Sigmoid colon (tissue), 7 donors: ENCODE measurements around the gene MCEE. TPM values are rescaled to one million over a fixed set of nuclear protein-coding genes. Genes with fewer than 3 reads are reported as not detected.

Experiments
- DNase-seq: peaks from one replicate; pipeline ENCODE4 v3.0.0-alpha.2; 2019
- H3K27ac ChIP-seq, 4 donors: fragments of 200-600 bp; sonication (generic); one replicate each; pipeline ENCODE4 v1.5.1; 2016 to 2019; ENCODE audit warnings: mild to moderate bottlenecking in 1 of 4
- H3K27me3 ChIP-seq, 3 donors: fragments of 200-600 bp; sonication (generic); one replicate each; pipeline ENCODE4 v1.5.1; 2019; ENCODE audit warnings: mild to moderate bottlenecking in 1 of 3
- H3K36me3 ChIP-seq, 4 donors: fragments of 200-600 bp; sonication (generic); one replicate each; pipeline ENCODE4 v1.5.1; 2016 to 2019
- H3K4me1 ChIP-seq, 4 donors: fragments of 200-600 bp; sonication (generic); one replicate each; pipeline ENCODE4 v1.5.1; 2017 to 2019
- H3K4me3 ChIP-seq, 4 donors: fragments of 200-600 bp; sonication (generic); one replicate each; pipeline ENCODE4 v1.5.1; 2017 to 2019; ENCODE audit warnings: mild to moderate bottlenecking in 2 of 4, moderate library complexity in 1 of 4
- H3K9me3 ChIP-seq, 4 donors: fragments of 200-600 bp in 3 of 4; sonication (generic) in 3 of 4; one replicate each; pipeline versions ENCODE4 v1.5.1 to v1.6.1; 2013 to 2019
- EP300 ChIP-seq, 4 donors: sonication (generic); formaldehyde crosslinking; IDR thresholded peaks; one replicate each; pipeline ENCODE4 v1.6.1; 2017; ENCODE audit warnings: antibody characterized with exemption in 4 of 4
- POLR2A ChIP-seq, 2 donors: fragments of 450-650 bp; IDR thresholded peaks; one replicate each; pipeline ENCODE4 v1.6.1; 2016; ENCODE audit warnings: antibody characterized with exemption in 2 of 2, mild to moderate bottlenecking in 2 of 2, moderate library complexity in 2 of 2
- POLR2AphosphoS5 ChIP-seq, 4 donors: sonication (generic); formaldehyde crosslinking; IDR thresholded peaks; one replicate each; pipeline ENCODE4 v1.6.1; 2017; ENCODE audit warnings: antibody characterized with exemption in 4 of 4
- WGBS, 2 donors: extraction: QIAGEN DNeasy Blood & Tissue Kit; methylation state at CpG; one replicate each; pipeline ENCODE4 v1.1.7; 2013; 5-methylcytosine and 5-hydroxymethylcytosine counted together
- intact Hi-C: fragments of 100-400 bp; cut with DNase I; formaldehyde crosslinking; loops from one replicate; pipeline ENCODE4 v1.15.1; 2023
- polyA plus RNA-seq, 3 donors: library from polyadenylated mRNA; stranded (reverse); fragments of 200-250 nt; gene quantifications; one replicate each; pipeline ENCODE4 v1.2.3, GENCODE V29; 2013
- total RNA-seq, 4 donors: library from RNA; depleted of rRNA; stranded (reverse); fragments of >200 nt; gene quantifications; one replicate each; pipeline ENCODE4 v1.1.0, GENCODE V29; 2016
- TF ChIP-seq, protein P1 (sequence below), 4 experiments: fragments of 450-650 bp in 3 of 4; fragments of 200-600 bp in 1 of 4; IDR thresholded peaks; one replicate each; pipeline ENCODE4 v1.5.1; 2016 to 2019; ENCODE audit warnings: antibody characterized with exemption in 4 of 4, mild to moderate bottlenecking in 3 of 4, moderate library complexity in 2 of 4
- donor health status: healthy with polysubstance abuse.
- donor health status: Bipolar disorder and iron deficiency.
- donor health status: healthy.

The MCEE gene
- total and polyA plus RNA-seq, 7 donors = 8.1 to 46.2 (median 18.8) TPM

DNA sequence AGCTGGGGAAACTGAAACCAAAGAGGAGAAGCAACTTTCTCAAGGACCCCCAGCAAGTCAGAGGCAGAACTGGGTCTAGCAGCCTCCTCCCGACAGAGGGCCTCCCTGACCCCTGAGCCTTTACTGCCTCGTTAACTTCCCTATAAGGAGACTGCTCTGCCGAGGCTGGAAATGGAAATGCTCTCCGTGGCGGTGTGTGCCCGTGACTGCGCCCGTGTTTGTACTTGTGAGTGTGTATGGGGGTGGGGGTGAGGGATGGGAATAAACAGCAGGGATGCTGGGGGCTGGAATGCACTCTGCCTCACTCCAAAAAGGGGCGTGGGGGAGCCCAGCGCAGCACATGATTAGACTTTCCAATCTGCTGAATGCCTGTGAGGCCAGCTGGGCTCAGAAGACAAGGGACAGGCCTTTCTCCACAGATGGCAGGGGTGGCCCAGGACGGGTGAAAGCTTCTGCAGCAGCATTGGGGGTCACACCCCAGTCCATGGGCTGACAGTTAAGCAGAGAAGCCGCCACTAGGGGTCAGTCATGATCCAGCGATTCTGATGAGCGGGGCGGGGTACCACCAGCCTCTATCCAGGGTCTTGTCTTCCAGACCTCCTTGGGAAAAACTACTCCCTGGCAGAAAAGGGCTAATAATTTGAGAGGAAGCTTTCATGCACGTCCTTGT, 27.2 kb upstream of the MCEE start:
- Histone ChIP-seq H3K27me3 (no peaks in the 10 kb centered on the region), H3K4me1 (peaks cover 0 to 15% (median 11%) of the 10 kb centered on the region in 4 donors), H3K27ac (peak overlapping the region in 3 of 4 donors; percentile 65 to 77 (median 70)), H3K9me3 (no peaks in the 10 kb centered on the region), H3K36me3 (no peaks in the 10 kb centered on the region), H3K4me3 (peak overlapping the region; percentile 10 to 42 (median 32))
- intact Hi-C loops = no loop called here
- WGBS, 2 donors = 6 to 9% methylated on average over 16 of the region's 16 CpGs
- TF ChIP-seq, protein P1, sequence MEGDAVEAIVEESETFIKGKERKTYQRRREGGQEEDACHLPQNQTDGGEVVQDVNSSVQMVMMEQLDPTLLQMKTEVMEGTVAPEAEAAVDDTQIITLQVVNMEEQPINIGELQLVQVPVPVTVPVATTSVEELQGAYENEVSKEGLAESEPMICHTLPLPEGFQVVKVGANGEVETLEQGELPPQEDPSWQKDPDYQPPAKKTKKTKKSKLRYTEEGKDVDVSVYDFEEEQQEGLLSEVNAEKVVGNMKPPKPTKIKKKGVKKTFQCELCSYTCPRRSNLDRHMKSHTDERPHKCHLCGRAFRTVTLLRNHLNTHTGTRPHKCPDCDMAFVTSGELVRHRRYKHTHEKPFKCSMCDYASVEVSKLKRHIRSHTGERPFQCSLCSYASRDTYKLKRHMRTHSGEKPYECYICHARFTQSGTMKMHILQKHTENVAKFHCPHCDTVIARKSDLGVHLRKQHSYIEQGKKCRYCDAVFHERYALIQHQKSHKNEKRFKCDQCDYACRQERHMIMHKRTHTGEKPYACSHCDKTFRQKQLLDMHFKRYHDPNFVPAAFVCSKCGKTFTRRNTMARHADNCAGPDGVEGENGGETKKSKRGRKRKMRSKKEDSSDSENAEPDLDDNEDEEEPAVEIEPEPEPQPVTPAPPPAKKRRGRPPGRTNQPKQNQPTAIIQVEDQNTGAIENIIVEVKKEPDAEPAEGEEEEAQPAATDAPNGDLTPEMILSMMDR (IDR thresholded peaks at IDR 0.05) = peak; percentile 19 to 70 (median 51)
- no peak for TF ChIP-seq POLR2AphosphoS5 (IDR thresholded peaks at IDR 0.05)
- peak; percentile 76 for DNase-seq

DNA sequence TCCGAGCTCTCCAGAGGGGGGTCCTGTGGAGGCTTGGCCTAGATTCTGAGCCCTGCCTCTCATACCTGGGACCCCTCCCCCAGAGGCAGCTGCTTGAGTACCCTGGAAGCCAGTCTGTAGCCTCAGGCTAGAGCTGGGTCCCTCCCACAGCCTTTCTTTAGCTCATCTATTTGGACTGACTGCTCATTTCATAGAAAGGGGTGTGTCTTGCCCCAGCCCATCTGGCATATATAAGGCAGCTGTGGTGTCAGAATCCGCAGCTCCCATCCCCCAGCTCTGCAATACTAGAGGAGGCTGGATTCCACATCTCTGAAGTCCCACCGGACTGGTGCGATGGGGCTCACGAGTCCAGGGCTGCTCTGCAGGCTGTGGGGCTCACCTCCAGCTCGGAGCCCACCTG, 26.5 kb upstream of the MCEE start:
- no peak for TF ChIP-seq EP300 (IDR thresholded peaks at IDR 0.05)
- peak in 3 of 4 donors; percentile 21 to 46 (median 30) for TF ChIP-seq POLR2AphosphoS5 (IDR thresholded peaks at IDR 0.05)
- Histone ChIP-seq H3K9me3 (no peaks in the 10 kb centered on the region), H3K27ac (peak overlapping the region in 3 of 4 donors; percentile 65 to 77 (median 70)), H3K27me3 (no peaks in the 10 kb centered on the region), H3K36me3 (no peaks in the 10 kb centered on the region), H3K4me3 (peak overlapping the region; percentile 10 to 42 (median 32)), H3K4me1 (peaks cover 0 to 15% (median 11%) of the 10 kb centered on the region in 4 donors)
- DNase-seq = peak; percentile 68
- intact Hi-C loops = no loop called here
- 52 to 62% methylated on average over 6 of the region's 6 CpGs for WGBS, 2 donors

DNA sequence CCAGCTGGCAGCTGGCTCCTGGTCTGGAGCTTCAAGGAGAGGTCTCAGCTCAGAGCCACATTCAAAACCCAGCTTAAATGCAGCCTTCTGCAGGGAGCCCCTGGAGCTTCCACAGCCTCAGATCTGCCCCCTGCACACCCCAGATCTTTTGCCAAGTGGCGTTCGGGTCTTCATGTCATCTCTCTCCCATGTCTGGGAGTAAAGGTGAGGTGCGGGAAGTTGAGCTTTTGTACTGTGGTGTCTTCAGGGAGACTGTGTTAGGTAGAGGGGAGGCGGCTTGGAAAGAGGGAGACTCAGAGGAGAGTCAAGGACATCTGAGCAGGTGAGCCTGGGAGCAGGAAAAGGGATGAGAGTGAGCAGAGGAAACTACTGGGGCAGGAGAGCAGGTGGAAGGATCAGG, 25.8 kb upstream of the MCEE start:
- no peak overlapping the region for H3K4me3 ChIP-seq
- H3K27me3 ChIP-seq = no peaks in the 10 kb centered on the region
- H3K4me1 ChIP-seq = peaks cover 0 to 15% (median 12%) of the 10 kb centered on the region in 4 donors
- 85 to 91% methylated on average over 4 of the region's 4 CpGs for WGBS, 2 donors
- TF ChIP-seq, protein P1 (IDR thresholded peaks at IDR 0.05) = no peak
- TF ChIP-seq EP300 (IDR thresholded peaks at IDR 0.05) = no peak
- no peak for TF ChIP-seq POLR2A (IDR thresholded peaks at IDR 0.05)
- TF ChIP-seq POLR2AphosphoS5 (IDR thresholded peaks at IDR 0.05) = no peak
- no peaks in the 10 kb centered on the region for H3K9me3 ChIP-seq
- intact Hi-C loops = no loop called here
- no peak for DNase-seq
- no peaks in the 10 kb centered on the region for H3K36me3 ChIP-seq
- peak overlapping the region in 3 of 4 donors; percentile 65 to 77 (median 70) for H3K27ac ChIP-seq

GRCh38 chr2:71154798-71155197, 24.8 kb upstream of the MCEE start:
- intact Hi-C loops = no loop called here
- H3K36me3 ChIP-seq = peaks cover 0 to 10% (median 3%) of the 10 kb centered on the region in 4 donors
- H3K27me3 ChIP-seq = no peaks in the 10 kb centered on the region
- peaks cover 0 to 20% (median 13%) of the 10 kb centered on the region in 4 donors for H3K4me1 ChIP-seq
- TF ChIP-seq EP300 (IDR thresholded peaks at IDR 0.05) (no peak), POLR2AphosphoS5 (IDR thresholded peaks at IDR 0.05) (no peak), POLR2A (IDR thresholded peaks at IDR 0.05) (no peak)
- TF ChIP-seq, protein P1 (IDR thresholded peaks at IDR 0.05) = no peak
- no peak for DNase-seq
- H3K27ac ChIP-seq = no peak overlapping the region
- no peak overlapping the region for H3K4me3 ChIP-seq
- WGBS, 2 donors = 30 to 55% methylated on average over 6 of the region's 6 CpGs
- H3K9me3 ChIP-seq = no peaks in the 10 kb centered on the region

DNA sequence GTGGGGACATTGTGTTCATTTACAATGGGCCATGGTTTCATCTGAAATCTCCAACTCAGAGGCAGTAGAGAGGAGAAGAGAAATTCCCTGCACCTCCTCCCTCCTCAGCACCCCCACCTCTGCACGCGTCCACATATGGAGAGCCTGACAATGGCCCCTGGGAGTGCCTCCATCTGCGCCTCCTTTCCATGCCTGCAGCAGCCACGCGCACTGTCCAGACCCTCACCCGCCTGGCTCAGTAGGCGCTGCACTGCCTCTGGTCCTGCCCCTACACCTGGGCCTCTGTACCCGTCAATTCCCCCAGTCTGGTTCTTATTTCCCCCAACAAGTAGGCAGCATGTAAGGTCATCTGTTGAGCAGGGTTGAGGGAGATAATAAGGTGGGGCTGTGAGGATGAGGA, 24.2 kb upstream of the MCEE start:
- intact Hi-C loops = no loop called here
- no peaks in the 10 kb centered on the region for H3K9me3 ChIP-seq
- H3K4me1 ChIP-seq = peaks cover 0 to 20% (median 13%) of the 10 kb centered on the region in 4 donors
- 83 to 86% methylated on average over 8 of the region's 8 CpGs for WGBS, 2 donors
- no peaks in the 10 kb centered on the region for H3K27me3 ChIP-seq
- TF ChIP-seq POLR2A (IDR thresholded peaks at IDR 0.05) (no peak), POLR2AphosphoS5 (IDR thresholded peaks at IDR 0.05) (no peak), EP300 (IDR thresholded peaks at IDR 0.05) (no peak)
- TF ChIP-seq, protein P1 (IDR thresholded peaks at IDR 0.05) = no peak
- DNase-seq = no peak
- no peak overlapping the region for H3K4me3 ChIP-seq
- peaks cover 1 to 16% (median 8%) of the 10 kb centered on the region in 4 donors for H3K36me3 ChIP-seq
- H3K27ac ChIP-seq = no peak overlapping the region
